Measurements from ENCODE around the gene SKOR2.
"Not testable (repeated sequence)": the region's sequence is repeated elsewhere in the genome, so short reads cannot be mapped to it uniquely, and the experiment has no call there.

SKOR2 gene

DNA sequence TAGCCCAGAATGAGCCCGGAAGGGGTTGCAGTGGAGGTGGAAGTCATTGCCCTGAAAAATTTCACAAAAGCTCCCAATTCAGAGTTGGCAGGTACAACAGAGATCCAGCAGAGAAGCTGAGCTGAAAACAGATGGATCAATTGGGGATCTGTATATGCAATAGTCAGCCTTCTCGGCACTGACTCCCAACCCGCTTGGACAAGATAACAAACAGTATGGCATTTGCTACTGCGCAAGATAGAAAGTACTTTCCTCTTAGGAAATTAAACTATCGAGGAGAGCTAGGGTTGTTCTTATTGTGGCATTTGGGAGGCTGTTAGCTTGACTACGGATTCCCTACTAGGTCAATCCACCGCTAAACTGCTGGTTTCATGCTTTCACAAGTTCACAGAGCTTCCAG, 63.7 kb downstream of the SKOR2 start:
- no peak for DNase-seq

GRCh38 chr18:47184419-47185050, 66.9 kb downstream of the SKOR2 start:
- no peak for DNase-seq

- not testable (repeated sequence) for DNase-seq
These were observed 69.3 kb downstream of the SKOR2 start for GRCh38 chr18:47182156-47182555.

DNA sequence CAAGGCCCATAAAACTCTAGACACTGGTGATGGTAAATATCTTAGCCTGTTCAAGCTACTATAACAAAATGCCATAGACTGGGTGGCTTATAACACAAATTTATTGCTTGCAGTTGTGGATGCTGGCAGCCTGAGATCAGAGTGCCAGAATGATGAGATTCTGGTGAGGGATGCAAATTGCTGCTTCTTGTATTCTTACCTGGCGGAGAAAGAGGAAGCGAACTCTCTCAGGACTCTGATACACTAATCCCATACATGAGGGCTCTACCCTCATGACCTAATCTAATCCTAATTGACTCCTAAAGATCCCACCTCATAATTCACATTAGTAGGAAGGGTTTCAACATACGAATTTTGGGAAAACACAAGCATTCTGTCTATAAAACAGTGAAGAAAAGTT, 70.7 kb downstream of the SKOR2 start:
- no peak for DNase-seq

DNA sequence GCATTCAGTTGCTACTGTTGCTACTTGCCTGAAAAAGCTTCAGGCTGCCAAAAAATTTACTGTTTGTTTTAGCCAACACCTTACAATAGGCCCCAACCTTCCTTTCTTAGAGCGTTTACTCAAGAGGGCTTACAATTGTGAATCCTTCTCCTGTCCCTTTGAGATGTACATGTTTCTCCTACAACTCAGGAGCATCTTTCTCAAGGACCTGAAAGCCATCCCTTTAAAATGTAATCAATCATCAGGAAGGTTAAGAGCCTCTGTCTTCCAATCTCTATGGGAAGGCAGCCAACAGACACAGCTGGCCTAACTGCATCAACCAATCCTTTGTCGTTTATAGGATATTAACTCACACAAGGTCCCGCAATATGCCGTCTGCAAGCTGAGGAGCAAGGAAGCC, 71.9 kb downstream of the SKOR2 start:
- no peak for DNase-seq

- DNase-seq: peak; percentile 53
These were observed 75.4 kb downstream of the SKOR2 start, which contains the start of gene IER3IP1 for GRCh38 chr18:47175898-47176575. Gene IER3IP1 (minus strand): TSS chr18:47176364. CDS start chr18:47176277, 87 bp downstream.

DNA sequence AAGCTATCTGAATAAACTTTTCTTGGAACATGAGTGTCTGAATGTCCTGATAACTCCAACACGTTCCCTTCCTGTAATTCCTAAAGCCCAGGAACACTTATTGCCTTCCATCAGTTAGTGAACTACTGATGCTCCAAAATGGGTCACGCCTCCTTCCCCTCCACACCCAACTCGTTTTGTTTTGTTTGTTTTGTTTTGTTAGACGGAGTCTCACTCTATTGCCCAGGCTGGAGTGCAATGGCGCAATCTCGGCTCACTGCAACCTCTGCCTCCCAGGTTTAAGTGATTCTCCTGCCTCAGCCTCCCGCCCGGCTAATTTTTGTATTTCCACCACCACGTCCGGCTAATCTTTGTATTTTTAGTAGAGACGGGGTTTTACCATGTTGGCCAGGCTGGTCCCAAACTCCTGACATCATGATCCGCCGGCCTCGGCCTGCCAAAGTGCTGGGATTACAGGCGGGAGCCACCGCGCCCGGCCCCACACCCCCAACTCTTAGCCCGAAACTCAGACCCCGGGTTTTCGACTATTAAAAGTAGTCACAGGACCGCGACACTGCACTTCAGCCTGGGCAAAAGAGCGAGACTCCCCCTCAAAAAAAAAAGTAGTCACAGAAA, 76.1 kb downstream of the SKOR2 start:
- DNase-seq: no peak

DNA sequence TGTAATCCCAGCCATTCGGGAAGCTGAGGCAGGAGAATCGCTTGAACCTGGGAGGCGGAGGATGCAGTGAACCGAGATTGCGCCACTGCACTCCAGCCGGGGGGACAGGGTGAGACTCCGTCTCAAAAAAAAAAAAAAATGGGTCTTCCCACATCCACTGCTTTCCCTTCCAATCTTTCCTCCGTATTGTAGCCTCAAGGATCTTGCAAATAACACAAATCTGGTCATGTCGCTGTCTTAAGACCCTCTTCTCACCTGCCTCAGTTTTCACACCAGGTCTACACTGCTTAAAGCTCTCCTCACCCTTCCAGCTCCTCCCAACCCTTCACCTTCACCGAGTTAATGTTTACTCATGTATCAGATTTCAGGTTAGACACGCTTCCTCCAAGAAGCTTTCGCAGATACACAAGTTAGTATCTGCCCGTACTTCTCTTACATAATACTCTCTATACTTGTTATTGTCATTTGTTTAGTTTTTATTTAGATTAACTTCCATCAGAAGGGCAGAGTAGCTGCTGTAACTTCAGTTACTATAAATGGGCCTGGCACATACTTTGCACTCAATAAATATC, 76.8 kb downstream of the SKOR2 start:
- no peak for DNase-seq

GRCh38 chr18:47172476-47172875, 79.0 kb downstream of the SKOR2 start:
- no peak for DNase-seq

DNA sequence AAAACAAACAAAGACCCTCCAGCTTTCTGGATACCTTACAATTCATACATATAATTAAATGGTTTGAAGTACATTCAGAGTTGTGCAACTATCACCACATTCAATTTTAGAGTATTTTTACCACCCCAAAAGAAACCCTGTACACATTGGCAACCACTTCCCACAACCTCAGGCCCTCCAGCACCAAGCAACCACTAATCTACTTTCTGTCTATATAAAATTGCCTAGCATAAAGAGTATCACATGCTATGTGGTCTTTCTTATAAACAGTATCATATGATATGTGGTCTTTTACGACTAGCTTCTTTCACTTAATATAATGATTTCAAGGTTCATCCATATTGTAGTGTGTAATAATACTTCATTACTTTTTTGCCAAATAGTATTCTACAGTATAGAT, 82.5 kb downstream of the SKOR2 start:
- no peak for DNase-seq

GRCh38 chr18:47168509-47168908, 83.0 kb downstream of the SKOR2 start:
- no peak for DNase-seq

GRCh38 chr18:47166294-47166693, 85.2 kb downstream of the SKOR2 start:
- no peak for DNase-seq

DNA sequence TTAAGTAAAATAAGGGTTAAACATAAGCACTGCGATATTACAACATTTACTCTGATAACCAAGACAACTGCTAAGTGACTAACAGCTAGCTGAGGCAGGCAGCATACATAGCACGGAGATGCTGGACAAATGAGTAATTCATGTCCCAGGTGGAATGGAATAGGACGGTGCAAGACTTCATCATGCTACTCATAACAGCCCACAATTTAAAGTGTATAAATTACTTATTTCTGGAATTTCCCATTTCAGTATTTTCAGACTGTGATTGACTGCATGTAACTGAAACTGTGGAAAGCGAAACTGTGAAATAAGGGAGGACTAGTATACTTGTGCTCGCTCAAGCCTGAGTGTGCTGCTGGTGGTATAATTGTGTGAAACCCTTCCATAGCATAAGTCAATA, 88.2 kb downstream of the SKOR2 start:
- no peak for DNase-seq

GRCh38 chr18:47160256-47160655, 91.2 kb downstream of the SKOR2 start:
- no peak for DNase-seq

- DNase-seq: not testable (repeated sequence)
These were observed 93.1 kb downstream of the SKOR2 start for GRCh38 chr18:47158404-47158803.

All from NCI-H524 treated with DMSO at 0.1 percent for 48 hours (cell line).